Measurements from ENCODE around the gene NCKAP5. TPM values are rescaled to one million over a fixed set of nuclear protein-coding genes. Genes with fewer than 3 reads are reported as not detected.

The NCKAP5 gene
- total RNA-seq, 1 donor from 2014 or later = 27.9 TPM

GRCh38 chr2:133249362-133249761, 318.9 kb downstream of the NCKAP5 start:
- no peaks in the 10 kb centered on the region for H3K27me3 Mint-ChIP-seq (ENCODE audit: low read depth)
- DNase-seq (ENCODE audit: low read depth, low spot score) = no peak
- H3K36me3 Mint-ChIP-seq (ENCODE audit: low read depth) = peaks cover 4% of the 10 kb centered on the region
- peaks cover 24% of the 10 kb centered on the region for H3K4me1 Mint-ChIP-seq
- peak overlapping the region; percentile 12 for H3K27ac Mint-ChIP-seq (ENCODE audit: unreplicated experiment)
- no peaks in the 10 kb centered on the region for H3K9me3 Mint-ChIP-seq
- TF ChIP-seq CTCF (conservative IDR thresholded peaks at IDR 0.05) = no peak
- no peak overlapping the region for H3K4me3 Mint-ChIP-seq

GRCh38 chr2:133248264-133248663, 320.0 kb downstream of the NCKAP5 start:
- Mint-ChIP-seq H3K4me3 (no peak overlapping the region), H3K27me3 (ENCODE audit: low read depth) (no peaks in the 10 kb centered on the region), H3K9me3 (no peaks in the 10 kb centered on the region), H3K36me3 (ENCODE audit: low read depth) (peaks cover 4% of the 10 kb centered on the region), H3K4me1 (peaks cover 27% of the 10 kb centered on the region), H3K27ac (ENCODE audit: unreplicated experiment) (no peak overlapping the region)
- TF ChIP-seq CTCF (conservative IDR thresholded peaks at IDR 0.05) = no peak
- no peak for DNase-seq (ENCODE audit: low read depth, low spot score)

GRCh38 chr2:133247631-133248030, 320.6 kb downstream of the NCKAP5 start:
- H3K36me3 Mint-ChIP-seq (ENCODE audit: low read depth) = peaks cover 4% of the 10 kb centered on the region
- DNase-seq (ENCODE audit: low read depth, low spot score) = no peak
- H3K4me1 Mint-ChIP-seq = peaks cover 22% of the 10 kb centered on the region
- H3K9me3 Mint-ChIP-seq = no peaks in the 10 kb centered on the region
- no peak for TF ChIP-seq CTCF (conservative IDR thresholded peaks at IDR 0.05)
- no peak overlapping the region for H3K27ac Mint-ChIP-seq (ENCODE audit: unreplicated experiment)
- no peaks in the 10 kb centered on the region for H3K27me3 Mint-ChIP-seq (ENCODE audit: low read depth)
- no peak overlapping the region for H3K4me3 Mint-ChIP-seq

GRCh38 chr2:133241224-133241571, 327.1 kb downstream of the NCKAP5 start:
- H3K4me1 Mint-ChIP-seq = peaks cover 11% of the 10 kb centered on the region
- H3K27ac Mint-ChIP-seq (ENCODE audit: unreplicated experiment) = no peak overlapping the region
- no peaks in the 10 kb centered on the region for H3K27me3 Mint-ChIP-seq (ENCODE audit: low read depth)
- H3K4me3 Mint-ChIP-seq = no peak overlapping the region
- H3K9me3 Mint-ChIP-seq = no peaks in the 10 kb centered on the region
- no peak for TF ChIP-seq CTCF (conservative IDR thresholded peaks at IDR 0.05)
- H3K36me3 Mint-ChIP-seq (ENCODE audit: low read depth) = no peaks in the 10 kb centered on the region
- DNase-seq (ENCODE audit: low read depth, low spot score) = no peak

- Mint-ChIP-seq H3K9me3 (no peaks in the 10 kb centered on the region), H3K4me3 (no peak overlapping the region), H3K27ac (ENCODE audit: unreplicated experiment) (no peak overlapping the region), H3K4me1 (peaks cover 7% of the 10 kb centered on the region), H3K36me3 (ENCODE audit: low read depth) (no peaks in the 10 kb centered on the region), H3K27me3 (ENCODE audit: low read depth) (no peaks in the 10 kb centered on the region)
- no peak for DNase-seq (ENCODE audit: low read depth, low spot score)
- TF ChIP-seq CTCF (conservative IDR thresholded peaks at IDR 0.05) = no peak
These were observed 327.6 kb downstream of the NCKAP5 start for GRCh38 chr2:133240491-133241223.

Data from neural crest cell (in vitro differentiated cells).